Left hindlimb (tissue), 1 donor: ENCODE data around the gene DNAH3.
"Not testable (repeated sequence)": the region's sequence is repeated elsewhere in the genome, so short reads cannot be mapped to it uniquely, and the experiment has no call there.

ENCODE experiments used
- DNase-seq: peaks from one replicate; pipeline ENCODE4 v3.0.0-alpha.2; 2018

Gene DNAH3

GRCh38 chr16:21069986-21070385 lies 80.7 kb downstream of the DNAH3 start:
- no peak for DNase-seq

GRCh38 chr16:21064203-21064602 lies 86.4 kb downstream of the DNAH3 start:
- no peak for DNase-seq

DNA sequence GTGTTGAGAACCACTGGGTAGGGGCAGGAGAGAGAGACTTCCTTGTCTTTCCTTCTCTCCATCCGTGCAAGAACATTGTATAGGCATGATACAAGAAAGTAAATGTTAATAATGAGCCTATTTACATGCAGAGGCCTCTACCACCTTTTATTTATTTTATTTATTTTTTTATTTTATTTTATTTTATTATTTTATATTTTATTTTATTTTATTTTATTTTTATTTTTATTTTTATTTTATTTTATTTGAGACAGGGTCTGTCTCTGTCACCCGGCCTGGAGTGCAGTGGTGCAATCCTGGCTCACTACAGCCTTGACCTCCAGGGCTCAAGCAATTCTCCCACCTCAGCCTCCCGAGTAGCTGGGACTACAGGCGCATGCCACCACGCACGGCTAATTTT lies 87.3 kb downstream of the DNAH3 start:
- DNase-seq, result not testable (repeated sequence)

DNA sequence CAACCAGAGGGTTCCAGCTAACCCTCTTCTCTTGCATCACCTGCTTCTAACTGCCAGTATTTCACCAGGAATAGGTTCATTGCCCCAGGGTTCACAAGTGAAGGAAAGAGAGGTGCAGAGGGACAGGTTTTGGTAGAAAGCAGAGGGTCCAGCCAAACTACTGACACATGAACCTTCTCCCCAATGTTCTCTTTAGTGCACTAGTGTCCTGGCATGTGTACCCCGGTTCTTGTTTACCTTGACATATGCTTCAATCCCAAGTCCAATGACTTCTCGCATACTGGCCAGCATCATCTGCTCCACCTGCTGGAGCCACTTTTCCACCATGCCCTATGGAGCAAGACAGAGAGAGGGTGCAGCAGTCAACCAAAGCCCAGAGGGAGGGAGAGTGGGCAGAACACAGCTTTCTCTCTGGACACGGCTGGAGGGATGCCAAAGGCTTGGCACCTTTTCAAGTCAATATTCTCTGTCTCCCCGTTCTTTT lies 90.6 kb downstream of the DNAH3 start:
- no peak for DNase-seq

DNA sequence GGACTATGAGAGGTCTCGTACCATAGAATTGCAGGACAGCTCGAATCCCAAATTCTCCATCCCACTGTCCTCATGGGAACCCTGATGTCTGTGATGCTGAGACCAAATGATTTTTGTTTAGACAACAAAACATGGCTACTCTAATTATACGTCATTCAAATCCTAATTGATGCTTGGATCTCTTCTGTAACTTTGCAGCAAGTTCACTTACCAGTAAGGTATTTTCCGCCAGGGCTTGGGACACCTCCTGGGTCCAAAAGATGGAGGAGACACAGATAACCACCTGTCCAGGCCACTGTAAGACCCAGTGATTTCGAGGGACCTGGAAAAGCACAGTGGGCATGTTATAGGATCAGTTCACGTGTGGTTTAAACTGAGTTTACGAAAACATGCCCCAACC lies 92.8 kb downstream of the DNAH3 start:
- no peak for DNase-seq

GRCh38 chr16:21056396-21056795 lies 94.2 kb downstream of the DNAH3 start:
- no peak for DNase-seq

DNA sequence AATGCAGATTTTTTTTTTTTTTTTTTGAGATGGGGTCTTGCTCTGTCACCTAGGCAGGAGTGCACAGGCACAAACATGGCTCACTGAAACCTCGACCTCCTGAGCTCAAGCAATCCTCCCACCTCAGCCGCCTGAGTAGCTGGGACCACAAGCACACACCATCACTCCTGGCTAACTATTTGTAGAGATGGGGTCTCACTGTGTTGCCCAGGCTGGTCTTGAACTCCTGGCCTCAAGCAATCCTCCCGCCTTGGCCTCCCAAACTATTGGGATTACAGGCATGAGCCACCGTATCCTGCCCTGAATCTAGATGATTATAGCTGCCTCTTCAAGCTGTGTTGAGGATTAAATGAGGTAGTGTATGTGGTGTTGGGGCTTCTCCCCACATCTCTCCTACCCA lies 94.9 kb downstream of the DNAH3 start:
- not testable (repeated sequence) for DNase-seq

- no peak for DNase-seq
Observed at GRCh38 chr16:21053590-21053989, 97.1 kb downstream of the DNAH3 start.

DNA sequence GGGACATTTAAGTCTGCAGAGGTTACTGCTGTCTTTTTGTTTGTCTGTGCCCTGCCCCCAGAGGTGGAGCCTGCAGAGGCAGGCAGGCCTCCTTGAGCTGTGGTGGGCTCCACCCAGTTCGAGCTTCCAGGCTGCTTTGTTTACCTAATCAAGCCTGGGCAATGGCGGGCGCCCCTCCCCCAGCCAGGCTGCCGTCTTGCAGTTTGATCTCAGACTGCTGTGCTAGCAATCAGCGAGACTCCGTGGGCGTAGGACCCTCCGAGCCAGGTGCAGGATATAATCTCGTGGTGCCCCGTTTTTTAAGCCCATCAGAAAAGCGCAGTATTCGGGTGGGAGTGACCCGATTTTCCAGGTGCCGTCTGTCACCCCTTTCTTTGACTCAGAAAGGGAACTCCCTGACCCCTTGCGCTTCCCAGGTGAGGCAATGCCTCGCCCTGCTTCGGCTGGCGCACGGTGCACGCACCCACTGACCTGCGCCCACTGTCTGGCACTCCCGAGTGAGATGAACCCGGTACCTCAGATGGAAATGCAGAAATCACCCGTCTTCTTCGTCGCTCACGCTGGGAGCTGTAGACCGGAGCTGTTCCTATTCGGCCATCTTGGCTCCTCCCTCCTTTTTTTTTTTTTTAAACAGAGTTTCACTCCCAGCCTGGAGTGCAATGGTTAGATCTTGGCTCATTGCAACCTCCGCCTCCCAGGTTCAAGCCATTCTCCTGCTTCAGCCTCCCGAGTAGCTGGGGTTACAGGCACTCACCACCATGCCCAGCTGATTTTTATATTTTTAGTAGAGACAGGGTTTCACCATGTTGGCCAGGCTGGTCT lies 102.3 kb downstream of the DNAH3 start:
- not testable (repeated sequence) for DNase-seq

DNA sequence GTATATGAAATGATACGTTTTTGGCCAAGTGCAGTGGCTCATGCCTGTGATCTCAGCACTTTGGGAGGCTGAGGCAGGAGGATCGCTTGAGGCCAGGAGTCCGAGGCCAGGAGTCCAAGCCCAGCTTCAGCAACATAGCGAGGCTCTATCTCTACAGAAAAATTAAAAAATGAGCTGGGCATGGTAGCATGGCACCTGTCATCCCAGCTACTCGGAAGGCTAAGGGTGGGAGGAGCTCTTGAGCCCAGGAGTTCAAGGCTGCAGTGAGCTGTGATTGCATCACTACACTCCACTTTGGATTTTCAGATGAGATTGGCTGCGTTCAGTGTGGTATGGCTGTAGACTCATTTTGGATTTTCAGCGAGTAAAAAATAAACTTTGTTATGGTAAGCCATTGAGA lies 112.4 kb downstream of the DNAH3 start:
- DNase-seq, result no peak

GRCh38 chr16:21037736-21038135 lies 112.9 kb downstream of the DNAH3 start:
- DNase-seq, result no peak

- DNase-seq, result no peak
Observed at GRCh38 chr16:21037168-21037567, 113.5 kb downstream of the DNAH3 start.

DNA sequence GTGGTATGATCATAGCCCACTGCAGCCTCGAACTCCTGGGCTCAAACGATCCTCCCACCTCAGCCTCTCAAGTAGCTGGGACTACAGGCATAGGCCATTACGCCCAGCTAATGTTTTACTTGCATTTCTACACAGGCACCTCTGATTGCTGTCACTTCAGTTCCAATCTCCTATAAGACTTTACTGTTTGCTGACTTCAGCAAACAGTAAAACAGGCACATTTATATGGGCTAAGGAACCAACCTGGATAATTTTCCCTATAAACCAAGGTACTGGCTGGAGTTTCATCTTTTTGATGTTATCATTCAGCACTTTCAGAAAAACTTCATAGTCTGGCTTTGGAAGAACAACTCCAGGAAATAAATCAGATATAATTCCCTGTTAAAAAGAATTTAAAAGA lies 114.2 kb downstream of the DNAH3 start:
- DNase-seq, result no peak

DNA sequence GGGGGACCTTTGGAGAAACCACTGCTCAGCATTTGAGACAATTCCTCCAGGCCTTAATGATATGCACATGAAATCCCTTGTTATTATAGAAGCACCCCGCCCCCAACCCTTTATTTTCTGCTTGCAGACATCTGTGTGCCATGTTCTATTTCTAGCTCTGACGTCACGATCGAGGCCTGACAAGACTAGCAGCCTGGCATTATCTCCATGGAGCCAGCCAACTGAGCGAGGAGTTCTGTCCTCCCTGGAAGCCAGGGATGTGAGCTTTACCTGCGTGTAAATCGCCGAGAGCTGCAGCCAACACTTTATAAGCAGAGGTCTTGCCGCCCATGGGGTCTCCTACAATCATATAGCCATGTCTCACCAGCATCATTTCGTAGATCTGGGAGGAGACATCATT lies 116.9 kb downstream of the DNAH3 start:
- DNase-seq, result no peak

DNA sequence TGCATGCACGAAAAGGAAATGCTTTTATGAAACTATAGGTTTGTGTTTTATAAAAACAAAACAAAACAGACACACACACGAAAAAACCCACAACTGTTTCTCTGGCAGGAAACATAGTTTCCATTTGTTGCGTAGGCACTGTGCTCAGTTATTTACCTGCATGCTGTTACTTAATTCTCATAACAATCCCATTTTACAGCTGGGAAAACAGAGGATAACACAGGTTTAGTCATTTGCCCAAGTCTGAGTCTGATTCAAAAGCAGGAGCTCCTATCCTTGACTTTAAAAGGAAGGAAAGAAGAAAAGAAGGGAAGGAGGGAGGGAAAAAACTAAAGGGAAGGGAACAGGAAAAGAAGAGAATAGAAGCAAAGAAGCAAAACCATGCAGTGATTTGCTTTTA lies 117.4 kb downstream of the DNAH3 start:
- DNase-seq, result no peak

GRCh38 chr16:21028728-21029127 lies 121.9 kb downstream of the DNAH3 start:
- DNase-seq, result no peak

DNA sequence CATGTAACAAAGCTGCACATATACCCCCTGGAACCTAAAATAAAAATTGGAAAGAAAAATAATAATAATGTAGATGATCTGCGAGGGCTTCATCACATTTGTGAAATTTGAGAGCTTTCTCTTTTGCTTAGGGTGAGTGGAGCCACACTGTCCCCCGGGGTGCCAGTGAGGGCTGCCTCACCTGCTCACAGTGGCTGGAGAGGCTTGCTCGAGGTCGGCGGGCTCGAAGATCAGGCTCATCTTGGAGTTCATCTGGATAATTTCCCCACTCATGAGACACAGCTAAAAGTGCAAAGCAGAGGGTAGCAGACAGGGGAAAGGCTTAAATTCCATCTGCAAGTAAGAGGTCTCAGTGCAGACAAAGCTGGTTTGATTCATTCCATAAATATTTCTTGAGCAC lies 123.8 kb downstream of the DNAH3 start:
- no peak for DNase-seq

DNA sequence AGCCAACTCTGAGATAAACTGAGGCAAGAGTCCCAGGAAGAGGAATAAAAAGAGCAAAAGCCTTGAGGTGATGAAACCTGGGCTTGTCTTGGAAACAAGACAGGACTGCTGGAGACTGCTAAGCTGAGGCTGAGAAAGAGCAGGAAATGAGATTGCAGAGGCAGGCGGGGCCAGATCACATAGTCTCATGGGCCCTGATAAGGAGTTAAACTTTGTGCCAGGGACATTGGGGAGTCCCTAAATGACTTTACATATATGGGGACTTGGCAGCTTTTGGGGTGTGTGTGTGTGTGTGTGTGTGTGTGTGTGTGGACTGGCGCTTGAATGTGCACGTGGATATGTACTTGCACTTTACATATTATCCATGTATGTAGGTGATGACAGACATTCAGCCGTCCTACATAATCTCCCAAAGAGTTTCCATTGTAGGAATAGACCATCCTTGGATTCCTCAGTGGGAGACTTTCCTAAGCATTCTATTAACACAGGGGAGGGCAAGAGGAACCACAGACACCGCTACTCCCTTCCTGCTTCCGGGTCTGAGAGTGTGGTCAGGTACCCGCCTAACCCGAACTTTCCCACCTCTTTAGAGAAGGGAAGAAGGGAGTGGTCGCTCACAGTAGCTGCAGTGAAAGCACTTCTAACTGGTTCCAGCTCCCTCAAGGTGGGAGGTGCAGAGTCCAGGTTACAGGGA lies 127.0 kb downstream of the DNAH3 start:
- DNase-seq, result no peak

GRCh38 chr16:21021316-21021715 lies 129.3 kb downstream of the DNAH3 start:
- no peak for DNase-seq

DNA sequence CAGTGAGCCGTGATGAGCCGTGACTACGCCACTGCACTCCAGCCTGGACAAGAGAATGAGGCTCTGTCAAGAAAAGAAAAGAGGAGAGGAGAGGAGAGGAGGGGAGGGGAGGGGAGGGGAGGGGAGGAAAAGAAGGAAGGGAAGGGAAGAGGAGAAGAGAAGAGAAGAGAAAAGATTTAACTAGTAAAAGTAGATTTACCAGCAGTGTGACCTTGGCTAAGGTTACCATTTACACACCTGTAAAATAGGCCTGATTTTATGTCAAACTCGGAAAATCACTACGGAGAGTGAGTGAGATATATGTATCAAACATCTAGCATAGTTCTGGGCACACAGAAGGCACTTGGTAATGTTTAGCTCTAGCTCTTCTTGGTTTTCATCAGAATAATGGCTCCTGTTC lies 140.8 kb downstream of the DNAH3 start:
- no peak for DNase-seq

GRCh38 chr16:21005008-21005407 lies 145.6 kb downstream of the DNAH3 start:
- DNase-seq, result no peak

GRCh38 chr16:21001262-21001661 lies 149.4 kb downstream of the DNAH3 start:
- DNase-seq, result no peak

DNA sequence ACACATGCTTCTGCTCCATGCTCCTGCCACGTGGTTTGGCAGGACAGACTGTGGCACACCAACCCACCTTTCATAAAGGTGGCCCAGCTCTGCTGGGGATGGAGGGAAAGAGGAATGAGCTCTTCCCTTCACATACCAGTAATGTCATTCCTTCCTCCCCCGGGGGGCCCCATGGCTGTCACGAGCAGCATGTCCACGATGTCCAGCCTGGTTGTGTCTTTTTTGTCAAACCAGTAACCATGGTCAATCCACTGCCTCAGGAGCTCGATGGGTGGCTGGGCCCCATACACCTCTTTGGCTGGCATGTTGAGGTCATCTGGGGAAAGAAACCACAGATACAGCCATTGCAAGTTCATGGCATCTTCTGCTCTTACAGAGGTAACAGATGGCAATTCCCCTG lies 153.5 kb downstream of the DNAH3 start:
- DNase-seq, result no peak

- DNase-seq, result no peak
Observed at GRCh38 chr16:20995711-20996110, 154.9 kb downstream of the DNAH3 start.
